Activated CD4-positive, alpha-beta T cell treated with anti-CD3 and anti-CD28 coated beads, Interleukin-2, Interleukin-4, amounts not matched to agents 100 ng/mL and 50 ng/mL, durations not matched to agents 16 hours and 8 hours (primary cell): ENCODE measurements around the gene KIF6.

Experiments used
- DNase-seq: peaks from one replicate; pipeline ENCODE4 v3.0.0-alpha.2; 2020; ENCODE audit warnings: low spot score

KIF6 gene

GRCh38 chr6:39593646-39594045 lies 131.6 kb downstream of the KIF6 start:
- no peak for DNase-seq

- no peak for DNase-seq
Measured at GRCh38 chr6:39590871-39591393, 134.3 kb downstream of the KIF6 start.

- no peak for DNase-seq
Measured at GRCh38 chr6:39587080-39587479, 138.1 kb downstream of the KIF6 start.

GRCh38 chr6:39585641-39586040 lies 139.6 kb downstream of the KIF6 start:
- no peak for DNase-seq

GRCh38 chr6:39577446-39578165 lies 147.6 kb downstream of the KIF6 start:
- DNase-seq, result no peak

- no peak for DNase-seq
Measured at GRCh38 chr6:39576556-39577303, 148.5 kb downstream of the KIF6 start.

- DNase-seq, result no peak
Measured at GRCh38 chr6:39574991-39575390, 150.2 kb downstream of the KIF6 start.

- DNase-seq, result no peak
Measured at GRCh38 chr6:39573541-39573940, 151.7 kb downstream of the KIF6 start.

GRCh38 chr6:39572661-39573340 lies 152.4 kb downstream of the KIF6 start:
- DNase-seq, result no peak

GRCh38 chr6:39568896-39569295 lies 156.3 kb downstream of the KIF6 start:
- DNase-seq, result no peak

GRCh38 chr6:39567091-39567490 lies 158.1 kb downstream of the KIF6 start:
- no peak for DNase-seq

- DNase-seq, result no peak
Measured at GRCh38 chr6:39566456-39566855, 158.8 kb downstream of the KIF6 start.

GRCh38 chr6:39565956-39566355 lies 159.3 kb downstream of the KIF6 start:
- DNase-seq, result no peak

GRCh38 chr6:39563566-39564311 lies 161.5 kb downstream of the KIF6 start:
- DNase-seq, result no peak

GRCh38 chr6:39561536-39562266 lies 163.5 kb downstream of the KIF6 start:
- no peak for DNase-seq

GRCh38 chr6:39560915-39561314 lies 164.3 kb downstream of the KIF6 start:
- DNase-seq, result no peak

GRCh38 chr6:39558591-39559190 lies 166.5 kb downstream of the KIF6 start:
- no peak for DNase-seq

- DNase-seq, result no peak
Measured at GRCh38 chr6:39558079-39558478, 167.1 kb downstream of the KIF6 start.

GRCh38 chr6:39555136-39555535 lies 170.1 kb downstream of the KIF6 start:
- no peak for DNase-seq

- no peak for DNase-seq
Measured at GRCh38 chr6:39553860-39554802, 171.1 kb downstream of the KIF6 start.
